Parathyroid adenoma (tissue), 2 donors: ENCODE measurements around the gene DDX1.
A peak's percentile ranks its signal among the peaks of the same experiment; 100 is the strongest.

Experiments used
- H2AFZ ChIP-seq: fragments of 300-600 bp; sonication (generic); one replicate; pipeline ENCODE4 v1.7.0; 2017; ENCODE audit warnings: antibody characterized with exemption, mild to moderate bottlenecking
- H3K27ac ChIP-seq: fragments of 300-600 bp; sonication (generic); one replicate; pipeline ENCODE4 v1.7.0; 2017
- H3K27me3 ChIP-seq: fragments of 300-600 bp; sonication (generic); one replicate; pipeline ENCODE4 v1.7.0; 2017; ENCODE audit warnings: low read length; ENCODE audit not compliant: control insufficient read depth, insufficient read depth
- H3K36me3 ChIP-seq: fragments of 300-600 bp; sonication (generic); one replicate; pipeline ENCODE4 v1.7.0; 2017; ENCODE audit warnings: low read length; ENCODE audit not compliant: control insufficient read depth, insufficient read depth
- H3K4me1 ChIP-seq: fragments of 300-600 bp; sonication (generic); one replicate; pipeline ENCODE4 v1.7.0; 2017; ENCODE audit warnings: control low read depth
- H3K4me2 ChIP-seq: fragments of 300-600 bp; sonication (generic); one replicate; pipeline ENCODE4 v1.7.0; 2017; ENCODE audit warnings: low read length
- H3K4me3 ChIP-seq: fragments of 300-600 bp; sonication (generic); one replicate; pipeline ENCODE4 v1.7.0; 2017; ENCODE audit warnings: low read depth, low read length
- H3K79me2 ChIP-seq: fragments of 300-600 bp; sonication (generic); one replicate; pipeline ENCODE4 v1.7.0; 2017; ENCODE audit warnings: control low read depth
- H3K9ac ChIP-seq: fragments of 300-600 bp; sonication (generic); one replicate; pipeline ENCODE4 v1.7.0; 2017; ENCODE audit warnings: mild to moderate bottlenecking
- H3K9me3 ChIP-seq: fragments of 300-600 bp; sonication (generic); one replicate; pipeline ENCODE4 v1.7.0; 2017; ENCODE audit warnings: low read length; ENCODE audit not compliant: control insufficient read depth
- TF ChIP-seq, protein P1 (sequence below): fragments of 300-600 bp; sonication (generic); IDR thresholded peaks from one replicate; pipeline ENCODE4 v1.7.0; 2017; ENCODE audit warnings: antibody characterized with exemption, mild to moderate bottlenecking
- donor health status: primary hyperparathyroidism.

The DDX1 gene

DNA sequence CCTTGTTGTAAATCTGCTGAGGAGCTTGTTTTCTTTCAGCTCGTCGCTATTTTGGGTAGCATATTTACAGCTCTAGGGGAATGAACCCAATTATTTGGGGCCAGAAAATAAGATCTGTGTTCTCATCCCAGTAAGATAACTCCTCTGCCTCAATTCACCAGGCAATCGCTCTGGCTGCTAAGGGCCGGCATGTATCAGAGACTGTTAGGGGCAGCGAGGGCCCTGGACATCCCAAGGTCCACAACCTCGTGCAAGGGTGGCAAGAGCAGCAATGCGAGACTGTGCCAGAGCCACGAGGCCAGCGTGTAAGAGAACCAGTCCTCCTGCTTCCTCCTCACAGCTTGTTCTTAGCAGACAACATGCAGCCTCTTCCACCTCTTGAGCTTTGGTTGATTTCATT lies 66.1 kb downstream of the DDX1 start:
- H3K79me2 ChIP-seq, result no peaks in the 10 kb centered on the region
- no peaks in the 10 kb centered on the region for H3K36me3 ChIP-seq
- H3K9ac ChIP-seq, result no peak overlapping the region
- no peaks in the 10 kb centered on the region for H3K9me3 ChIP-seq
- no peak overlapping the region for H3K4me2 ChIP-seq
- no peaks in the 10 kb centered on the region for H3K4me1 ChIP-seq
- H2AFZ ChIP-seq, result no peak overlapping the region
- no peak overlapping the region for H3K4me3 ChIP-seq
- H3K27ac ChIP-seq, result no peak overlapping the region
- no peaks in the 10 kb centered on the region for H3K27me3 ChIP-seq
- TF ChIP-seq, protein P1, sequence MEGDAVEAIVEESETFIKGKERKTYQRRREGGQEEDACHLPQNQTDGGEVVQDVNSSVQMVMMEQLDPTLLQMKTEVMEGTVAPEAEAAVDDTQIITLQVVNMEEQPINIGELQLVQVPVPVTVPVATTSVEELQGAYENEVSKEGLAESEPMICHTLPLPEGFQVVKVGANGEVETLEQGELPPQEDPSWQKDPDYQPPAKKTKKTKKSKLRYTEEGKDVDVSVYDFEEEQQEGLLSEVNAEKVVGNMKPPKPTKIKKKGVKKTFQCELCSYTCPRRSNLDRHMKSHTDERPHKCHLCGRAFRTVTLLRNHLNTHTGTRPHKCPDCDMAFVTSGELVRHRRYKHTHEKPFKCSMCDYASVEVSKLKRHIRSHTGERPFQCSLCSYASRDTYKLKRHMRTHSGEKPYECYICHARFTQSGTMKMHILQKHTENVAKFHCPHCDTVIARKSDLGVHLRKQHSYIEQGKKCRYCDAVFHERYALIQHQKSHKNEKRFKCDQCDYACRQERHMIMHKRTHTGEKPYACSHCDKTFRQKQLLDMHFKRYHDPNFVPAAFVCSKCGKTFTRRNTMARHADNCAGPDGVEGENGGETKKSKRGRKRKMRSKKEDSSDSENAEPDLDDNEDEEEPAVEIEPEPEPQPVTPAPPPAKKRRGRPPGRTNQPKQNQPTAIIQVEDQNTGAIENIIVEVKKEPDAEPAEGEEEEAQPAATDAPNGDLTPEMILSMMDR, result no peak

DNA sequence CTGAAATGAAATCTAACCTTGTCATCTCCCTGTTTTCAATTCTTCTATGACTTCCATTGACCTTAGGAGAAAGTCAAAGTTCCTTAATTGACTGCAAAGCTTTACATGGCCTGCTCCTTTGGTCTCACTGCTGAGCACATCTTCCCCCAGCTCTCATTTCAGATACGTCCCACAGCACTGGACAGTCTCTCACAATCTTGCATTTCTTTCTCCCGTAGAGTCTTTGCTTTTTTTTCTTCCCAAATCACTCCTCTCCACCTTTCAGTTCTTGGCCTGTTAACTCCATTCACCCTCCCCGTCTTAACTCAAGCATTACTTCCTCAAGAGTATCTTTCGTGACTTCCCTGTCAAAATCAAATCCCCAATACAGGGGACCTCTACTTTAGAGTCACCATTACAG lies 67.2 kb downstream of the DDX1 start:
- Histone ChIP-seq H3K36me3 (no peaks in the 10 kb centered on the region), H3K27me3 (no peaks in the 10 kb centered on the region), H3K27ac (no peak overlapping the region), H3K9me3 (no peaks in the 10 kb centered on the region), H3K4me2 (no peak overlapping the region), H3K79me2 (peaks cover 2% of the 10 kb centered on the region), H3K4me3 (no peak overlapping the region), H3K9ac (no peak overlapping the region), H2AFZ (no peak overlapping the region), H3K4me1 (no peaks in the 10 kb centered on the region)
- TF ChIP-seq, protein P1, result no peak

DNA sequence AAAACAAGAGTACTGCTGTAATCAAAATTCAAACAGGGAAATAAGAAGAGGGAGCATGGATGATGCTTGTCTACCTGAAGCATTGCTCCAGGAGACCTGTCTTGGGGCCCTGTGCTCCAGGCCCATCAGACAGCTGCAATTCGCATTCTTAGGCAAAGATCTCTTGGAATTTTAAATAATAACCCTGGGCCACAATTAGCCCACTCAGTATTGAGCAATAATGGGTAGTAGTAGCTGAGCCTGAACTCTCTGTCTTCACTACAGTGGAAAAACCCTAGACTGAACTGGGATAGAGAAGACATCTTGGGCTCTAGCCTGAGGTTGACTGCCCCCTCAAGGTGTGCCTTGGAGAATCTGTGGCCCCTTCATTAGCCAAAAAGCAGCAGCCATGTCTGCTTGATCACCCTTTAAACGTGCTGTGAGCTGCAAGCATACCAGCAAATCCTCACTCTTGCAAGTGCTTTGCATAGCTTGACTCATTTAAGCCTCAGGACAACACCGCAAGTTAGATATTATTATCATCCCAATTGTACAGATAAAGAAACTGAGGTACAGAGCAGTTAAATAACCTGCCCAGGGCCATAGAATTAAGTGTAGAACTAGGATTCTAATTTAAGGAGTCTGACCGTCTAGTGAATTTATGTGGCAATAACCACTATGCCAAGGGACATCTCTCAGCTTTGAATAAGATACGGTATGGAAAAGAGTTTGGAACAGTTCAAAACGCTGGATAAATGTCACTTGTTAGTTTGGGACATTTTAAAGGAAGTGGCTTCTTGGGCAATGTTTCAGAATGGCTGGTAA lies 69.0 kb downstream of the DDX1 start:
- H3K36me3 ChIP-seq, result no peaks in the 10 kb centered on the region
- TF ChIP-seq, protein P1, result no peak
- H3K4me1 ChIP-seq, result no peaks in the 10 kb centered on the region
- H3K27me3 ChIP-seq, result no peaks in the 10 kb centered on the region
- H3K9me3 ChIP-seq, result no peaks in the 10 kb centered on the region
- H2AFZ ChIP-seq, result no peak overlapping the region
- peaks cover 2% of the 10 kb centered on the region for H3K79me2 ChIP-seq
- H3K9ac ChIP-seq, result no peak overlapping the region
- H3K4me3 ChIP-seq, result no peak overlapping the region
- H3K27ac ChIP-seq, result no peak overlapping the region
- no peak overlapping the region for H3K4me2 ChIP-seq

DNA sequence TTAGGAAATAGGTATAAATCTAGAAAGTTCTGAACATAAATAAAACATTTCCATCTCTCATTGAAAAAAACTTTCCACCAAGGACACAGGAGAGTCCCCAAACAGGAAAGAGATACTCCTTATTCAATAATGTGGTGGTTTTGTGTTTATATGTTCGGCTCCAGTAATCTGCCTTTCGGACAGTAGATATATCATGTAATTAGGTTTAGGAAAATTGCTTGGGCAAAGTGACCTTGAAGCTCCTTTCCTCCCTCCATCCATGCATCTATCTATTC lies 69.6 kb downstream of the DDX1 start:
- Histone ChIP-seq H3K4me1 (no peaks in the 10 kb centered on the region), H3K4me2 (no peak overlapping the region), H3K79me2 (peaks cover 2% of the 10 kb centered on the region), H3K27ac (no peak overlapping the region), H2AFZ (no peak overlapping the region), H3K36me3 (no peaks in the 10 kb centered on the region), H3K4me3 (no peak overlapping the region), H3K9me3 (no peaks in the 10 kb centered on the region), H3K9ac (no peak overlapping the region), H3K27me3 (no peaks in the 10 kb centered on the region)
- TF ChIP-seq, protein P1, result no peak

DNA sequence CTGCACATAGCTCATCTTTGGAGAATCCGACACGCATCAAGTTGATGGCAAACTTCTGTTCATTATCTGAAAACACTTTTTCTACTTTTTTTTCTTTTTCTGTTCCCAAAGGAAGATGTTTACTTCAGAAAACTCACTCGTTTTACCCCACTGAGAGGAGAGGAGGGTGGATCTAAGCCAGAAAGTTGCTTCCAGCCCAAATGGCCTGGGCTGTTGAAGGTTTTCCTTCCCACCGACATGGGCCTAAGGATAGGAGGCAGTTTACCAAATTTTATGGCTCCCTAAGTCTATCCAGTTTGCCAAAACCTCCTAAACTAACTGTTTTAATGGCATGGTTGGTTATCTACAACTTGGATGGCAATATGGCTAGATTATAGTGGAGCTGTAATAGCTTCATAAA lies 70.4 kb downstream of the DDX1 start:
- no peak overlapping the region for H3K4me3 ChIP-seq
- H3K9ac ChIP-seq, result no peak overlapping the region
- H3K27me3 ChIP-seq, result no peaks in the 10 kb centered on the region
- TF ChIP-seq, protein P1, result no peak
- no peak overlapping the region for H3K27ac ChIP-seq
- H3K4me1 ChIP-seq, result no peaks in the 10 kb centered on the region
- H3K9me3 ChIP-seq, result no peaks in the 10 kb centered on the region
- peaks cover 2% of the 10 kb centered on the region for H3K79me2 ChIP-seq
- H3K36me3 ChIP-seq, result no peaks in the 10 kb centered on the region
- H2AFZ ChIP-seq, result peak overlapping the region; percentile 33
- no peak overlapping the region for H3K4me2 ChIP-seq
